A549 (cell line): ENCODE measurements around the gene TCHP.

Experiments used
- EP300 ChIP-seq, 2 experiments: fragments of >200 bp; sonication (Bioruptor Twin); formaldehyde crosslinking; IDR thresholded peaks; 2 replicates in 1 of 2; 3 replicates in 1 of 2; pipeline ENCODE4 v1.6.1; 2016 to 2017
- PHF8 ChIP-seq: fragments of 200-600 bp; sonication (generic); IDR thresholded peaks from 2 replicates; pipeline ENCODE4 v1.6.1; 2016; ENCODE audit warnings: low read depth, mild to moderate bottlenecking, antibody characterized with exemption, moderate library complexity, borderline replicate concordance
- POLR2A ChIP-seq: IDR thresholded peaks from 2 replicates; pipeline ENCODE4 v1.6.1; 2012; ENCODE audit warnings: mild to moderate bottlenecking, low read length
- RAD21 ChIP-seq, 2 experiments: fragments of >200 bp in 1 of 2; sonication (Bioruptor Twin) in 1 of 2; formaldehyde crosslinking in 1 of 2; IDR thresholded peaks in 1 of 2; conservative IDR thresholded peaks in 1 of 2; 2 replicates in 1 of 2; 3 replicates in 1 of 2; pipeline ENCODE4 v1.6.1; 2012 to 2018; ENCODE audit warnings: inconsistent platforms in 1 of 2
- ZSCAN20 ChIP-seq: fragments of 250-450 bp; sonication (Bioruptor Pico); IDR thresholded peaks from 2 replicates; pipeline ENCODE4 v1.8.0; 2022; ENCODE audit warnings: mild to moderate bottlenecking, moderate library complexity
- TF ChIP-seq, protein P1 (sequence below): fragments of >200 bp; sonication (Bioruptor Twin); formaldehyde crosslinking; IDR thresholded peaks from 3 replicates; pipeline ENCODE4 v1.5.1; 2016

DNA sequence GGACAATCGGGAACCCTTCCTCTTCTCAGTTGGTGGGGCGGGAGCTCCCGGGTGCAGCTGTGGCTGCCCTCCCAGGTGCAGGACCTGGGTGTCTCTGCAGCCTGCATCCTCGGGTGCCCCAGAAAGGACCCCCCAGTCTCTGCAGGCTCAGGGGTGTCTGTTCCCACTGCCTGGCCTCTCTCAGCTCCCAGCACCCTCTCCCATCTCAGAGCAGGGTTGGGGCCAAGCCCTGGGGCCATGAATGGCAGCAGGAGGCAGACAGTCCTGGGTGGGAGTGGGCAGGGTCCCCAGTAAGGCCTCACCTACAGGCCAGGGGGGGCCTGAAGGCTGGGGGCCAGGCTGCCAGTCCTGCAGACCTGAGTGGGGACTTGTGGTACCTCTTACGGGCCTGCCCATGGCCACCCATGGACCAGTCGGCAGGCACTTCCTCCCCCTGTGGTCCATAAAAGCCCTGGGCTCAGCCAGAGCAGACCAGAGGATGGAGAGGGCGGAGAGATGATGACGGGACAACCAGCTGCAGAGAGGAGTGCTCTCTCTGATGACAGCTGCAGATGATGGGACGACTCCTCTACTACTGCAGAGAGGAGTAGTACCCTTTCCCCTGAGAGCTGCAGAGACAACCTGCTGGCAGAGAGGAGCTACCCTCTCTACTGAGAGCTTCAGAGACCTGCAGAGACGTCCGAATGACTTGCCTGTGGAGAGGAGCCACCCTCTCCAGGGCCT lies 26.6 kb downstream of the TCHP start:
- TF ChIP-seq ZSCAN20 (CRISPR knock-in tag) (no peak), POLR2A (no peak), PHF8 (no peak), RAD21 (conservative IDR thresholded peaks at IDR 0.05 in 1 of 2, IDR thresholded peaks at IDR 0.05 in 1 of 2) (no peak), EP300 (IDR thresholded peaks at IDR 0.05) (no peak)
- TF ChIP-seq, protein P1, sequence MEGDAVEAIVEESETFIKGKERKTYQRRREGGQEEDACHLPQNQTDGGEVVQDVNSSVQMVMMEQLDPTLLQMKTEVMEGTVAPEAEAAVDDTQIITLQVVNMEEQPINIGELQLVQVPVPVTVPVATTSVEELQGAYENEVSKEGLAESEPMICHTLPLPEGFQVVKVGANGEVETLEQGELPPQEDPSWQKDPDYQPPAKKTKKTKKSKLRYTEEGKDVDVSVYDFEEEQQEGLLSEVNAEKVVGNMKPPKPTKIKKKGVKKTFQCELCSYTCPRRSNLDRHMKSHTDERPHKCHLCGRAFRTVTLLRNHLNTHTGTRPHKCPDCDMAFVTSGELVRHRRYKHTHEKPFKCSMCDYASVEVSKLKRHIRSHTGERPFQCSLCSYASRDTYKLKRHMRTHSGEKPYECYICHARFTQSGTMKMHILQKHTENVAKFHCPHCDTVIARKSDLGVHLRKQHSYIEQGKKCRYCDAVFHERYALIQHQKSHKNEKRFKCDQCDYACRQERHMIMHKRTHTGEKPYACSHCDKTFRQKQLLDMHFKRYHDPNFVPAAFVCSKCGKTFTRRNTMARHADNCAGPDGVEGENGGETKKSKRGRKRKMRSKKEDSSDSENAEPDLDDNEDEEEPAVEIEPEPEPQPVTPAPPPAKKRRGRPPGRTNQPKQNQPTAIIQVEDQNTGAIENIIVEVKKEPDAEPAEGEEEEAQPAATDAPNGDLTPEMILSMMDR = no peak
